Lung microvascular endothelial cell (primary cell): ENCODE results near the gene LMBR1L. TPM values are rescaled to one million over a fixed set of nuclear protein-coding genes. Genes with fewer than 3 reads are reported as not detected.

Experiments used
- DNase-seq, 2 donors: peaks; one replicate each; pipeline versions ENCODE4 v3.0.0 to v3.0.0-alpha.2; 2010; ENCODE audit warnings: low read depth in 2 of 2
- total RNA-seq: library from RNA; depleted of rRNA; stranded (reverse); fragments of >200 nt; gene quantifications from 2 replicates; pipeline ENCODE4 v1.2.1, GENCODE V29; 2014

Gene LMBR1L
- total RNA-seq, 1 donor from 2014 or later, result 76.4 TPM

GRCh38 chr12:49054096-49054495 is 56.6 kb downstream of the LMBR1L start:
- no peak for DNase-seq

- no peak for DNase-seq
Measured at GRCh38 chr12:49052451-49053208, 58.0 kb downstream of the LMBR1L start.

- DNase-seq, result no peak
Measured at GRCh38 chr12:49051777-49052438, 58.7 kb downstream of the LMBR1L start.

GRCh38 chr12:49051373-49051764 is 59.3 kb downstream of the LMBR1L start:
- no peak for DNase-seq

GRCh38 chr12:49050507-49051372 is 59.9 kb downstream of the LMBR1L start:
- no peak for DNase-seq

GRCh38 chr12:49049566-49050224 is 61.0 kb downstream of the LMBR1L start:
- DNase-seq, result peak; percentile 44 to 84

GRCh38 chr12:49048953-49049352 is 61.7 kb downstream of the LMBR1L start:
- no peak for DNase-seq

Other genes starting within 250 kb of the LMBR1L start
- gene RND1, start 245.0 kb downstream of the LMBR1L start, total RNA-seq, result 1.4 and 3.5 TPM in 2 replicates
- 9.6 and 9.7 TPM in 2 replicates for gene FKBP11, start 185.4 kb downstream of the LMBR1L start, total RNA-seq
- gene ARF3, start 153.4 kb downstream of the LMBR1L start, total RNA-seq, result 36.3 and 39.7 TPM in 2 replicates
- under 0.01 and 0.22 TPM in 2 replicates for gene WNT10B, start 139.1 kb downstream of the LMBR1L start, total RNA-seq
- gene WNT1, start 132.5 kb downstream of the LMBR1L start, total RNA-seq, result not detected in 2 replicates
- under 0.01 TPM in 1 of 2 replicates, not detected in the other for gene DDN, start 111.5 kb downstream of the LMBR1L start, total RNA-seq
- gene PRKAG1, start 92.1 kb downstream of the LMBR1L start, total RNA-seq, result 32.1 and 38.1 TPM in 2 replicates
- gene KMT2D, start 50.1 kb downstream of the LMBR1L start, total RNA-seq, result 19.0 and 30.2 TPM in 2 replicates
- 1.2 and 1.5 TPM in 2 replicates for gene RHEBL1, start 40.9 kb downstream of the LMBR1L start, total RNA-seq
- gene DHH, start 16.0 kb downstream of the LMBR1L start, total RNA-seq, result 0.20 and 0.65 TPM in 2 replicates
- gene TUBA1B, start 20.5 kb upstream of the LMBR1L start, total RNA-seq, result 613 and 894 TPM in 2 replicates
- gene TUBA1A, start 78.2 kb upstream of the LMBR1L start, total RNA-seq, result 674 and 686 TPM in 2 replicates
- 87.5 and 122 TPM in 2 replicates for gene TUBA1C, start 154.2 kb upstream of the LMBR1L start, total RNA-seq
- gene PRPH, start 184.3 kb upstream of the LMBR1L start, total RNA-seq, result not detected in 2 replicates
- gene TROAP, start 212.4 kb upstream of the LMBR1L start, total RNA-seq, result 1.6 and 8.9 TPM in 2 replicates
- gene C1QL4, start 226.3 kb upstream of the LMBR1L start, total RNA-seq, result not detected in 2 replicates
- 0.40 and 0.87 TPM in 2 replicates for gene DNAJC22, start 236.0 kb upstream of the LMBR1L start, total RNA-seq